LoVo (cell line): Measurements from ENCODE around the gene NTM.
"Not testable (repeated sequence)": the region's sequence is repeated elsewhere in the genome, so short reads cannot be mapped to it uniquely, and the experiment has no call there.

Experiments used
- DNase-seq: peaks from one replicate; pipeline ENCODE4 v3.0.0-alpha.2; 2016; ENCODE audit warnings: low spot score

NTM gene

GRCh38 chr11:131422496-131422895 lies 52.1 kb downstream of the NTM start:
- no peak for DNase-seq

- DNase-seq: peak; percentile 21
Measured at GRCh38 chr11:131423688-131424087, 53.3 kb downstream of the NTM start.

GRCh38 chr11:131424257-131424876 lies 54.0 kb downstream of the NTM start:
- not testable (repeated sequence) for DNase-seq

GRCh38 chr11:131425285-131425684 lies 54.9 kb downstream of the NTM start:
- no peak for DNase-seq

- DNase-seq: no peak
Measured at GRCh38 chr11:131428853-131429252, 58.4 kb downstream of the NTM start.

GRCh38 chr11:131430473-131431208 lies 60.2 kb downstream of the NTM start:
- no peak for DNase-seq

- no peak for DNase-seq
Measured at GRCh38 chr11:131441051-131441810, 70.8 kb downstream of the NTM start.

GRCh38 chr11:131446590-131447275 lies 76.3 kb downstream of the NTM start:
- no peak for DNase-seq

GRCh38 chr11:131447277-131447815 lies 76.9 kb downstream of the NTM start:
- no peak for DNase-seq

- no peak for DNase-seq
Measured at GRCh38 chr11:131447898-131448297, 77.5 kb downstream of the NTM start.

- no peak for DNase-seq
Measured at GRCh38 chr11:131449036-131450019, 78.9 kb downstream of the NTM start.

- no peak for DNase-seq
Measured at GRCh38 chr11:131454490-131454889, 84.1 kb downstream of the NTM start.

- no peak for DNase-seq
Measured at GRCh38 chr11:131454989-131455388, 84.6 kb downstream of the NTM start.

GRCh38 chr11:131455843-131456704 lies 85.7 kb downstream of the NTM start:
- no peak for DNase-seq

GRCh38 chr11:131457163-131457562 lies 86.7 kb downstream of the NTM start:
- DNase-seq: no peak

- DNase-seq: no peak
Measured at GRCh38 chr11:131458421-131458820, 88.0 kb downstream of the NTM start.

GRCh38 chr11:131460931-131461330 lies 90.5 kb downstream of the NTM start:
- no peak for DNase-seq

GRCh38 chr11:131462622-131463021 lies 92.2 kb downstream of the NTM start:
- DNase-seq: no peak

- DNase-seq: no peak
Measured at GRCh38 chr11:131463162-131463561, 92.7 kb downstream of the NTM start.
